A549 (cell line): ENCODE data around the gene NCS1. TPM values are rescaled to one million over a fixed set of nuclear protein-coding genes. Genes with fewer than 3 reads are reported as not detected.

Experiments
- ATAC-seq, 2 experiments: fragments of 200-7000 bp in 1 of 2; fragments of >200 bp in 1 of 2; cut with Nextera tagmentation in 1 of 2; cut with Tn5 transposase in 1 of 2; 3 replicates each; pipeline versions ENCODE4 v1.8.0 to v1.9.1; 2018 to 2020; ENCODE audit warnings: mild to moderate bottlenecking in 1 of 2, moderate library complexity in 1 of 2
- CTCF ChIA-PET: fragments of 300-600 bp; sonication (Branson Sonifier 250); formaldehyde crosslinking; extraction: SDS; loops from one replicate; lab custom pipeline; 2021; ENCODE audit warnings: antibody characterized with exemption, inconsistent platforms; lab: Yijun Ruan, JAX
- POLR2A ChIA-PET: fragments of 350-600 bp; formaldehyde crosslinking; extraction: SDS; loops from one replicate; lab custom pipeline; 2021; ENCODE audit warnings: antibody characterized with exemption, inconsistent platforms; lab: Yijun Ruan, JAX
- DNase-seq, 2 experiments: peaks; one replicate each; pipeline versions ENCODE4 v3.0.0 to v3.0.0-alpha.2; 2011 to 2016; ENCODE audit warnings: low read depth in 1 of 2, low spot score in 1 of 2
- FAIRE-seq: peaks from 2 replicates; lab custom pipeline; 2011; peaks lifted over from hg19 to GRCh38; lab: Jason Lieb, UNC
- H3K27ac ChIP-seq, 2 experiments: fragments of >200 bp; sonication (Bioruptor Twin); formaldehyde crosslinking; 3 replicates each; pipeline ENCODE4 v1.5.1; 2016 to 2017
- H3K4me1 ChIP-seq: fragments of >200 bp; sonication (Bioruptor Twin); formaldehyde crosslinking; 3 replicates; pipeline ENCODE4 v1.6.1; 2016
- H3K4me2 ChIP-seq: fragments of >200 bp; sonication (Bioruptor Twin); formaldehyde crosslinking; 3 replicates; pipeline ENCODE4 v1.6.1; 2016
- H3K4me3 ChIP-seq: fragments of >200 bp; sonication (Bioruptor Twin); formaldehyde crosslinking; 3 replicates; pipeline ENCODE4 v1.5.1; 2016
- H3K9me3 ChIP-seq: fragments of >200 bp; sonication (Bioruptor Twin); formaldehyde crosslinking; 3 replicates; pipeline ENCODE4 v1.6.1; 2016
- CBX2 ChIP-seq: fragments of 200-600 bp; sonication (generic); IDR thresholded peaks from 2 replicates; pipeline ENCODE4 v1.6.1; 2016; ENCODE audit warnings: low read depth, mild to moderate bottlenecking, borderline replicate concordance
- CEBPB ChIP-seq, 2 experiments: fragments of >200 bp in 1 of 2; sonication (Bioruptor Twin) in 1 of 2; formaldehyde crosslinking in 1 of 2; IDR thresholded peaks; 2 replicates each; pipeline ENCODE4 v1.6.1; 2012 to 2016
- CHD4 ChIP-seq: fragments of 200-600 bp; sonication (generic); IDR thresholded peaks from 2 replicates; pipeline ENCODE4 v1.6.1; 2016; ENCODE audit warnings: antibody characterized with exemption, mild to moderate bottlenecking, borderline replicate concordance
- CTCF ChIP-seq: fragments of >200 bp; sonication (Bioruptor Twin); formaldehyde crosslinking; IDR thresholded peaks from 3 replicates; pipeline ENCODE4 v1.5.1; 2016
- ELK1 ChIP-seq: fragments of 150-350 bp; IDR thresholded peaks from 2 replicates; pipeline ENCODE4 v1.6.1; 2014; ENCODE audit warnings: low read depth, mild to moderate bottlenecking, low read length
- FOSL2 ChIP-seq, 2 experiments: fragments of 450-650 bp in 1 of 2; fragments of >200 bp in 1 of 2; sonication (Bioruptor Twin) in 1 of 2; formaldehyde crosslinking; IDR thresholded peaks; 2 replicates each; pipeline versions ENCODE4 v1.5.0 to v1.6.1; 2016 to 2020; ENCODE audit warnings: mild to moderate bottlenecking in 1 of 2, moderate library complexity in 1 of 2
- GATA3 ChIP-seq: IDR thresholded peaks from 2 replicates; pipeline ENCODE4 v1.6.1; 2012; ENCODE audit warnings: borderline replicate concordance
- HES2 ChIP-seq: fragments of >200 bp; sonication (Bioruptor Twin); formaldehyde crosslinking; IDR thresholded peaks from 2 replicates; pipeline ENCODE4 v1.6.1; 2016
- HMGXB4 ChIP-seq: fragments of 250-450 bp; sonication (Bioruptor Pico); IDR thresholded peaks from 2 replicates; pipeline ENCODE4 v1.5.0; 2021; ENCODE audit warnings: mild to moderate bottlenecking, moderate library complexity, borderline replicate concordance
- HOXA7 ChIP-seq: fragments of 250-450 bp; sonication (Bioruptor Pico); IDR thresholded peaks from 2 replicates; pipeline ENCODE4 v1.5.0; 2020; ENCODE audit warnings: mild to moderate bottlenecking, moderate library complexity
- JUN ChIP-seq, 2 experiments: fragments of >200 bp; sonication (Bioruptor Twin); formaldehyde crosslinking; IDR thresholded peaks; 2 replicates in 1 of 2; 3 replicates in 1 of 2; pipeline ENCODE4 v1.6.1; 2016 to 2017
- MAX ChIP-seq: IDR thresholded peaks from 2 replicates; pipeline ENCODE4 v1.6.1; 2012
- POLR2A ChIP-seq: IDR thresholded peaks from 2 replicates; pipeline ENCODE4 v1.6.1; 2012; ENCODE audit warnings: mild to moderate bottlenecking, low read length
- POLR2AphosphoS2 ChIP-seq: conservative IDR thresholded peaks from 2 replicates; pipeline ENCODE4 v1.6.1; 2012; ENCODE audit warnings: low read length, improper control_type of control experiment, inconsistent platforms
- RAD21 ChIP-seq, 2 experiments: fragments of >200 bp in 1 of 2; sonication (Bioruptor Twin) in 1 of 2; formaldehyde crosslinking in 1 of 2; IDR thresholded peaks in 1 of 2; conservative IDR thresholded peaks in 1 of 2; 2 replicates in 1 of 2; 3 replicates in 1 of 2; pipeline ENCODE4 v1.6.1; 2012 to 2018; ENCODE audit warnings: inconsistent platforms in 1 of 2
- RARB ChIP-seq: fragments of 250-450 bp; sonication (Bioruptor Pico); IDR thresholded peaks from 2 replicates; pipeline ENCODE4 v1.8.0; 2021; ENCODE audit warnings: mild to moderate bottlenecking, moderate library complexity
- RCOR1 ChIP-seq: fragments of 150-350 bp; IDR thresholded peaks from 2 replicates; pipeline ENCODE4 v1.6.1; 2014; ENCODE audit warnings: antibody characterized with exemption, low read length, low read depth
- RNF2 ChIP-seq: fragments of 200-600 bp; sonication (generic); IDR thresholded peaks from 2 replicates; pipeline ENCODE4 v1.6.1; 2016; ENCODE audit warnings: low read depth, mild to moderate bottlenecking, antibody characterized with exemption, moderate library complexity, borderline replicate concordance
- SMC3 ChIP-seq: fragments of >200 bp; sonication (Bioruptor Twin); formaldehyde crosslinking; IDR thresholded peaks from 3 replicates; pipeline ENCODE4 v1.6.1; 2018; ENCODE audit warnings: inconsistent platforms
- USF2 ChIP-seq: fragments of 450-650 bp; IDR thresholded peaks from 2 replicates; pipeline ENCODE4 v1.6.1; 2014; ENCODE audit warnings: antibody characterized with exemption
- ZC3H11A ChIP-seq: fragments of 450-650 bp; IDR thresholded peaks from 2 replicates; pipeline ENCODE4 v1.6.1; 2014; ENCODE audit warnings: antibody characterized with exemption, mild to moderate bottlenecking
- ZFP36 ChIP-seq: fragments of 450-650 bp; IDR thresholded peaks from 2 replicates; pipeline ENCODE4 v1.6.1; 2014; ENCODE audit warnings: borderline replicate concordance; ENCODE audit not compliant: partially characterized antibody
- WGBS: methylation state at CpG from one replicate; pipeline ENCODE4 v1.1.6; 2017; ENCODE audit errors: missing lambda C conversion rate; 5-methylcytosine and 5-hydroxymethylcytosine counted together
- polyA plus RNA-seq, 4 experiments: library from polyadenylated mRNA; depleted of rRNA in 3 of 4; stranded (reverse); fragments of >200 nt; fragmentation: RNase III in 1 of 4; extraction: RNeasy Plus Mini Kit Qiagen cat#74134 plus additional on column Dnase treatment in 1 of 4; gene quantifications; 2 replicates in 3 of 4; 3 replicates in 1 of 4; pipeline ENCODE4 v1.2.3, GENCODE V29; 2011 to 2017

Gene NCS1
- polyA plus RNA-seq, 2 of the 4 experiments (the other 2 are of a cell fraction): 17.9 to 21.9 TPM

- H3K27ac ChIP-seq: no peak overlapping the region
- H3K9me3 ChIP-seq: no peaks in the 10 kb centered on the region
- FAIRE-seq: no peak
- no peak overlapping the region for H3K4me2 ChIP-seq
- ATAC-seq: no peak
- no peaks in the 10 kb centered on the region for H3K4me1 ChIP-seq
- ChIA-PET CTCF (interaction anchor here (1.3 kb wide), 1 partner anchor 11 kb away, joined by 5 read pairs; no protein-coding TSS in a partner anchor), POLR2A (no interaction called here)
- no peak for TF ChIP-seq RNF2
- TF ChIP-seq SMC3: no peak
- TF ChIP-seq USF2: no peak
- TF ChIP-seq CHD4: no peak
- TF ChIP-seq GATA3: no peak
- TF ChIP-seq RAD21 (conservative IDR thresholded peaks at IDR 0.05 in 1 of 2, IDR thresholded peaks at IDR 0.05 in 1 of 2): no peak
- no peak for TF ChIP-seq CBX2
- no peak for TF ChIP-seq HMGXB4
- TF ChIP-seq HES2: no peak
- no peak for TF ChIP-seq RARB (CRISPR knock-in tag)
- no peak for TF ChIP-seq MAX
- WGBS: 94% methylated on average over 18 of the region's 20 CpGs
- no peak overlapping the region for H3K4me3 ChIP-seq
- DNase-seq: no peak
These were observed 39.5 kb downstream of the NCS1 start for GRCh38 chr9:130211548-130212226.

- no peak for DNase-seq
- no peak overlapping the region for H3K27ac ChIP-seq
- no peak for TF ChIP-seq ELK1
- peak; percentile 36 for TF ChIP-seq ZFP36
- TF ChIP-seq GATA3: no peak
- TF ChIP-seq ZC3H11A: no peak
- no peak for TF ChIP-seq HMGXB4
- no peak for TF ChIP-seq POLR2A
- no peak for TF ChIP-seq CTCF
- no peak for TF ChIP-seq HOXA7 (CRISPR knock-in tag)
- TF ChIP-seq CEBPB (IDR thresholded peaks at IDR 0.05): 0 out of 4 replicates have a peak, but pooled peaks of 1 of the 2 experiments have one; percentile 28
- TF ChIP-seq RCOR1: no peak
- TF ChIP-seq POLR2AphosphoS2: no peak
- TF ChIP-seq JUN (IDR thresholded peaks at IDR 0.05): no peak
- no peak for TF ChIP-seq FOSL2 (IDR thresholded peaks at IDR 0.05)
- TF ChIP-seq FOSL2 (CRISPR knock-in tag; IDR thresholded peaks at IDR 0.05): no peak
- TF ChIP-seq, all 56 proteins: peak for 2
- POLR2A ChIA-PET: no interaction called here
- no peaks in the 10 kb centered on the region for H3K9me3 ChIP-seq
- FAIRE-seq: no peak
- no peak overlapping the region for H3K4me2 ChIP-seq
- no peaks in the 10 kb centered on the region for H3K4me1 ChIP-seq
- CTCF ChIA-PET: interaction anchor here (0.6 to 1.8 kb wide), 3 partner anchors 10 to 210 kb away, joined by 3 to 5 read pairs (median 5); no protein-coding TSS in a partner anchor
- H3K4me3 ChIP-seq: no peak overlapping the region
- 84% methylated on average over 11 of the region's 17 CpGs for WGBS
- ATAC-seq: no peak
These were observed 40.5 kb downstream of the NCS1 start for GRCh38 chr9:130212543-130213297.
